NCI-H2196 (cell line): ENCODE measurements around the gene MLLT10.
"Not testable (repeated sequence)": the region's sequence is repeated elsewhere in the genome, so short reads cannot be mapped to it uniquely, and the experiment has no call there.

Experiments used
- DNase-seq: peaks from one replicate; lab custom pipeline; 2025; ENCODE audit not compliant: unreplicated experiment; lab: John Stamatoyannopoulos, UW

The MLLT10 gene

GRCh38 chr10:21574514-21574913 lies 40.5 kb downstream of the MLLT10 start:
- DNase-seq: not testable (repeated sequence)

- DNase-seq: no peak
Measured at GRCh38 chr10:21579291-21579690, 45.3 kb downstream of the MLLT10 start.

DNA sequence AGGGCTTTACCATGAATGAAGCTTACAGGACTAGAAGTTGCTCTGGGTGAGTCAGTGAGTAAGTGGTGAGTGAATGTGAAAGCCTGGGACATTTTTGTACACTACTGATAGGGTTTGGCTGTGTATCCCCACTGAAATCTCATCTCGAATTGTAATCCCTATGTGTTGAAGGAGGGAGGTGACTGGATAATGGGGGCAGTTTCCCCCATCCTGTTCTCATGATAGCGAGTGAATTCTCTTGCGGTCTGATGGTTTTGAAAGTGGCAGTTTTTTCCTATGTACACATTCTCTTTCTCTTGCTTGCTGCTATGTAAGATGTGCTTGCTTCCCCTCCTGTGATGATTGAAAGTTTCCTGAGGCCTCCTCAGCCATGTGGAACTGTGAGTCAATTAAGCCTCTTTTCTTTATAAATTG lies 47.4 kb downstream of the MLLT10 start:
- DNase-seq: not testable (repeated sequence)

GRCh38 chr10:21584834-21585530 lies 51.0 kb downstream of the MLLT10 start:
- no peak for DNase-seq

GRCh38 chr10:21587391-21587790 lies 53.4 kb downstream of the MLLT10 start:
- no peak for DNase-seq

- not testable (repeated sequence) for DNase-seq
Measured at GRCh38 chr10:21588159-21588558, 54.1 kb downstream of the MLLT10 start.

DNA sequence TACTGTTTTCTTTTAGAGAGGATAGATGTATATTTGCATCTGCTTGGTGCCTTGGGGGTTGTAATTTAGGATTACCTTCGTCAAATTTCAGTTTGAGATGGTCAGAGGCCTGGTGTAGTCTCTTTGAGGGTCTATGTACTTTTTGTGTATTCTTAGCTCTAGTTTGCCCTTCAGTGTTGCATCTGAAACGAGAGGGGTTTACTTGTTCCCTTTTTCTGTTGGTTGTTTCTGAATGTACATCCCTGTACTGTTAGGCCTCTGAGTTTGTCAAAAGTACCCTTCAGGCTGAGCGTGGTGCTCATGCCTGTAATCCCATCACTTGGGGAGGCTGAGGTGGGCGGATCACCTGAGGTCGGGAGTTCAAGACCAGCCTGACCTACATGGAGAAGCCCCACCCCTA lies 60.0 kb downstream of the MLLT10 start:
- DNase-seq: no peak

GRCh38 chr10:21599582-21599981 lies 65.5 kb downstream of the MLLT10 start:
- DNase-seq: no peak

- DNase-seq: no peak
Measured at GRCh38 chr10:21600804-21601433, 66.9 kb downstream of the MLLT10 start.

GRCh38 chr10:21602313-21602712 lies 68.3 kb downstream of the MLLT10 start:
- no peak for DNase-seq

DNA sequence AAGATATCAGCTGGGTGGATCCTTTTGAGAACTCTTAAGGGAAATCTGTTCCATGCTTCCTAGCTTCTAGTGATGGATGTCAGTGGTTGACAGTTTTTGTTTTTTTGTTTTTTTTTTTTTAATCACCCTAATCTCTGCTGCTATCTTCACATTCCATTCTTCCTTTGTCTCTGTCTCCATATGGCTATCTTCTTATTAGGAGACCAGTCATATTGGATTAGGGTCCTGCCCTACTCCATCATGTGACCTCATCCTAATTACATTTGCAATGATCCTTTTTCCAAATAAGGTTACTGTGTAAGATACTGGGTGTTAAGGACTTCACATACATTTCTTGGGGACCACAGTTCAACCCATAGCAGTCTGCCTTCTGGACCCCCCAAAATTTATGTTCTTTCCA lies 69.7 kb downstream of the MLLT10 start:
- DNase-seq: no peak

GRCh38 chr10:21604651-21605050 lies 70.6 kb downstream of the MLLT10 start:
- no peak for DNase-seq

DNA sequence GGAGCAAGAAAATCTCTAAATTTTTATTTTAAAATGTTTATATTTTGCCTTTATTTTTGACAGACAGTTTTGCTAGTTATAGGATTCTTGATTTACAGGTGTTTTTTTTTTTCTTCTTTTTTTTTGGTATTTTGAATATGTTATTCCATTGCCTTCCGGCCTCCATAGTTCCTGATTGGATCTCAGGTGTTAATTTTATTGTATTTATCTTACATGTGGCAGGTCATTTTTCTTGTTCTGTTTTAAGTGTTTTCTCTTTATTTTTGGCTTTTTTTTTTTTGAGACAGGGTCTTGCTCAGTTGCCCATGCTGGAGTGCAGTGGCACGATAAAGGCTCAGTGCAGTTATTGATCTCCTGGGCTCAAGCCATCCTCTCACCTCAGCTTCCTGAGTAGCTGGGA lies 73.9 kb downstream of the MLLT10 start:
- no peak for DNase-seq

DNA sequence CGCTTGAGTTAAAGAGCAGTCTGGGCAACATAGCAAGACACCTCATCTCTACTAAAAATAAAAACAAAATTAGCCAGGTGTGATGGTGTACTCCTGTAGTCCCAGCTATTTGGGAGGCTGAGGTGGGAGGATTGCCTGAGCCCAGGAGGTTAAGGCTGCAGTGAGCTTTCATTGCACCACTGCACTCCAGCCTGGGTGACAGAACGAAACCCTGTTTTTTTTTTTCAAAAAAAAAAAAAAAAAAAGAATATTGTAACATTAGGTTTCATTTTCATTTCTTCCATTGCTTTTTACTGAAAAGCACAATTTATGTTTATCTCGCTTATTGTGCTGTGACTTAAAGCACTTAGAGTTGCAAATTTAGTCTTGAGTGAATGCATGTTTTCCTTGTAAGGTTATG lies 80.0 kb downstream of the MLLT10 start:
- no peak for DNase-seq

GRCh38 chr10:21617267-21617666 lies 83.2 kb downstream of the MLLT10 start:
- DNase-seq: no peak

DNA sequence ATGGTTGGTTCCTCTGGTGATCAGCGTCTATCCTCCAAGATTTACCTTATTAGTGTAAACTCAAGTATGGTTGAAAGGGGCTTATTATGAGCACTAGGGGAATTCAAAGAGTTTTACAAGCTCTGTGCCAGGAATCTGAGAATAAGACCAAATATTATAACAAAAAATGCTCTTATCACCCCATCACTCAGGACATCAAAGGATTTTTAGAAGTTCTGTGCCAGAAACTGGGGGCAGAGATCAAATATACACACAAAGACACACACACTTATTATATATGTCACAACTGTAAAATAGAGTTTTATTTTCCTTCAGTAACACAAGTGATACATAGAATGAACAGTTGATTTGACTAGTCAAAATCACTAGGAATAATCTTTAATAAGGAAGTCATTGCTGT lies 89.3 kb downstream of the MLLT10 start:
- no peak for DNase-seq

GRCh38 chr10:21624421-21624820 lies 90.4 kb downstream of the MLLT10 start:
- not testable (repeated sequence) for DNase-seq

- no peak for DNase-seq
Measured at GRCh38 chr10:21624951-21625350, 90.9 kb downstream of the MLLT10 start.

- DNase-seq: no peak
Measured at GRCh38 chr10:21625623-21626229, 91.7 kb downstream of the MLLT10 start.

GRCh38 chr10:21626457-21627161 lies 92.6 kb downstream of the MLLT10 start:
- DNase-seq: no peak

- no peak for DNase-seq
Measured at GRCh38 chr10:21627331-21627730, 93.3 kb downstream of the MLLT10 start.

- no peak for DNase-seq
Measured at GRCh38 chr10:21628023-21628422, 94.0 kb downstream of the MLLT10 start.
